RWPE2 (cell line): Measurements from ENCODE around the gene C5orf63.

Experiments used
- ATAC-seq: fragments of 200-7000 bp; cut with Tn5 transposase; 3 replicates; pipeline ENCODE4 v1.9.1; 2021; ENCODE audit warnings: low read depth
- DNase-seq: peaks from one replicate; pipeline ENCODE4 v3.0.0-alpha.2; 2020; ENCODE audit warnings: low spot score
- H3K27ac ChIP-seq: fragments of 450-650 bp; 2 replicates; pipeline ENCODE4 v1.5.1; 2017; ENCODE audit warnings: mild to moderate bottlenecking; ENCODE audit not compliant: poor library complexity, severe bottlenecking
- H3K27me3 ChIP-seq: fragments of 250-450 bp; sonication (Bioruptor Pico); 2 replicates; pipeline ENCODE4 v1.5.1; 2021; ENCODE audit warnings: mild to moderate bottlenecking, moderate library complexity; ENCODE audit not compliant: insufficient read depth, poor library complexity, severe bottlenecking
- H3K36me3 ChIP-seq: fragments of 250-450 bp; sonication (Bioruptor Pico); 2 replicates; pipeline ENCODE4 v1.5.1; 2020; ENCODE audit warnings: low read depth, mild to moderate bottlenecking, moderate library complexity
- H3K4me1 ChIP-seq: fragments of 250-450 bp; sonication (Bioruptor Pico); 2 replicates; pipeline ENCODE4 v1.5.1; 2021; ENCODE audit warnings: mild to moderate bottlenecking, moderate library complexity; ENCODE audit not compliant: insufficient read depth, poor library complexity, severe bottlenecking
- H3K4me3 ChIP-seq: fragments of 250-450 bp; sonication (Bioruptor Pico); 2 replicates; pipeline ENCODE4 v1.5.1; 2021; ENCODE audit warnings: mild to moderate bottlenecking, moderate library complexity; ENCODE audit not compliant: severe bottlenecking
- H3K9me3 ChIP-seq: fragments of 250-450 bp; sonication (Bioruptor Pico); 2 replicates; pipeline ENCODE4 v1.5.1; 2021; ENCODE audit warnings: mild to moderate bottlenecking, moderate library complexity; ENCODE audit not compliant: severe bottlenecking
- CTCF ChIP-seq: fragments of 450-650 bp; IDR thresholded peaks from one replicate; pipeline ENCODE4 v1.5.1; 2017; ENCODE audit warnings: mild to moderate bottlenecking, moderate library complexity; ENCODE audit not compliant: poor library complexity, severe bottlenecking

The C5orf63 gene

GRCh38 chr5:127085371-127085770 lies 12.1 kb upstream of the C5orf63 start:
- Histone ChIP-seq H3K27me3 (no peaks in the 10 kb centered on the region), H3K4me3 (no peak overlapping the region), H3K27ac (no peak overlapping the region), H3K9me3 (no peaks in the 10 kb centered on the region), H3K36me3 (no peaks in the 10 kb centered on the region), H3K4me1 (peaks cover 29% of the 10 kb centered on the region)
- ATAC-seq (no peak), DNase-seq (no peak)
- TF ChIP-seq CTCF = no peak

GRCh38 chr5:127084656-127085055 lies 11.4 kb upstream of the C5orf63 start:
- H3K4me3 ChIP-seq = no peak overlapping the region
- TF ChIP-seq CTCF = no peak
- no peaks in the 10 kb centered on the region for H3K36me3 ChIP-seq
- no peak for DNase-seq
- peaks cover 36% of the 10 kb centered on the region for H3K4me1 ChIP-seq
- no peak for ATAC-seq
- no peaks in the 10 kb centered on the region for H3K27me3 ChIP-seq
- H3K27ac ChIP-seq = no peak overlapping the region
- no peaks in the 10 kb centered on the region for H3K9me3 ChIP-seq

- Histone ChIP-seq H3K4me3 (no peak overlapping the region), H3K4me1 (peaks cover 33% of the 10 kb centered on the region), H3K9me3 (no peaks in the 10 kb centered on the region), H3K27me3 (no peaks in the 10 kb centered on the region), H3K27ac (no peak overlapping the region), H3K36me3 (no peaks in the 10 kb centered on the region)
- DNase-seq (no peak), ATAC-seq (no peak)
- no peak for TF ChIP-seq CTCF
Measured at GRCh38 chr5:127083711-127084110, 10.4 kb upstream of the C5orf63 start.

- no peak for TF ChIP-seq CTCF
- Histone ChIP-seq H3K27ac (peak overlapping the region; percentile 13), H3K9me3 (no peaks in the 10 kb centered on the region), H3K4me1 (peaks cover 40% of the 10 kb centered on the region), H3K36me3 (no peaks in the 10 kb centered on the region), H3K4me3 (no peak overlapping the region), H3K27me3 (no peaks in the 10 kb centered on the region)
- peak; percentile 76 for DNase-seq
- ATAC-seq = peak; percentile 97
Measured at GRCh38 chr5:127079994-127080491, 6.7 kb upstream of the C5orf63 start.

- TF ChIP-seq CTCF = no peak
- DNase-seq (no peak), ATAC-seq (no peak)
- Histone ChIP-seq H3K4me1 (peaks cover 40% of the 10 kb centered on the region), H3K27me3 (no peaks in the 10 kb centered on the region), H3K27ac (peak overlapping the region; percentile 54), H3K36me3 (no peaks in the 10 kb centered on the region), H3K4me3 (no peak overlapping the region), H3K9me3 (no peaks in the 10 kb centered on the region)
Measured at GRCh38 chr5:127077366-127077765, 4.1 kb upstream of the C5orf63 start.
